NCI-H187 (cell line): ENCODE measurements around the gene TAGLN3.
A peak's percentile ranks its signal among the peaks of the same experiment; 100 is the strongest.
"Not testable (repeated sequence)": the region's sequence is repeated elsewhere in the genome, so short reads cannot be mapped to it uniquely, and the experiment has no call there.

Experiments
- DNase-seq, 2 experiments: peaks; one replicate each; lab custom pipeline; 2025; lab: John Stamatoyannopoulos, UW

Gene TAGLN3

GRCh38 chr3:112010636-112011035 lies 11.9 kb downstream of the TAGLN3 start:
- DNase-seq = peak in 1 of 2 experiments; percentile 25

DNA sequence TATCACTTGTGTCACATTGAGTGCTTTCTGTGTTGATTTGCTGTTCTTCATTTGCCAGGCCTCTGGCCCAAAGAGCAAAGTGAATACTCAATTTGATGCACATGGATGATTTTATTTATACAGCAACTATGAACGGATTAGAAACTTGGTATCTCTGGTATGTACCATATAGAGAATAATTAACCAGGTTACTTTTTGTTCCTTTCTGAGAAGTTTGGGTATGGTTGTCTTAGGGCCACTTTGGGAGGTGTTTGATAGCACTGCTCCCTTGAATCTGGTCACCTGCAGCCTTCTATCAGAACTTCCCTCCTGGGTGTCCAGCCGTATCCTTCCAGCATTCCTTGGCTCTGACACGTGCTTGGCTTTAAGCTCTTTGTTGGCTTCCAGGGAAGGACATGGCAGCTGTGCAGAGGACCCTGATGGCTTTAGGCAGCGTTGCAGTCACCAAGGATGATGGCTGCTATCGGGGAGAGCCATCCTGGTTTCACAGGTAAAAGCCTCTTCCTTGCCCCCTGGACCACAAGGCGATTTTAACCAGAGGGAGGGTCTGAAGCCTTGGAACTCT lies 12.7 kb downstream of the TAGLN3 start:
- DNase-seq = no peak

- no peak for DNase-seq
Observed at GRCh38 chr3:112012205-112012992, 13.7 kb downstream of the TAGLN3 start.

- no peak for DNase-seq
Observed at GRCh38 chr3:112013058-112013783, 14.5 kb downstream of the TAGLN3 start.

DNA sequence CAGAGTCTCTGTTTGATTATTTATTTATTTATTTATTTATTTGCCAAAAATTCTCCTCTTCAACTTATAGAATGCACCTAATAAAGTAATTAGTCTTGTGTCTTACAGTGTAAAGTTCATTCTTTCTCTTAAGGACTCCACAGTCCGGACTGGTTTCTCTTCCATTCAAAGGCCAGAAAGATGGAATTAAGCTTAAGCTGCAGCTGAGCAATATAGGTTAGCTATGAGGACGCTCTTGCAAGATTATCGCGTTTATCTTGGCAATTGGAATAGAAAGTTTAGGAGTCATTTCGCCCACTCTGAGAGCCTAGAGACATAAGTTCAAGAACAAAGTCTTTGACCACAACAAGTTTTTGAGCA lies 15.0 kb downstream of the TAGLN3 start:
- no peak for DNase-seq

DNA sequence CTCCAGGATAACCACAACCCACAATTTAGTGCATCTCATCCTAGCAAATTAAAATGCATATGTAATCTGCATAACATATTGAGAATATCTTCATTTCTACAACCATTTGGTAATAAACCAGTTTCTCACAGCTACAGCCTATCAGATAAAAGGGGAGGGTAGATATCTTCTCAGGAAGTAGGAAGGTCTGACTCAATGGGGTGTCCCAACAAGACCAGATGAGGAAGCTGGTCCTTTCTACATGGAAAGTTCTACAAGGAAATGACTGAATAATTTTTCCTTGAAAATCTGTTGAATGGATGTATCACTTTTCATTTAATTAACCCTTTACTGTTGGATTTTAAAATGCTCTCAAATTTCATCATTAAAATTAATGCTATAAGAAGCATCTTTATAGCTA lies 18.4 kb downstream of the TAGLN3 start:
- DNase-seq = no peak

- no peak for DNase-seq
Observed at GRCh38 chr3:112018712-112019111, 20.0 kb downstream of the TAGLN3 start.

DNA sequence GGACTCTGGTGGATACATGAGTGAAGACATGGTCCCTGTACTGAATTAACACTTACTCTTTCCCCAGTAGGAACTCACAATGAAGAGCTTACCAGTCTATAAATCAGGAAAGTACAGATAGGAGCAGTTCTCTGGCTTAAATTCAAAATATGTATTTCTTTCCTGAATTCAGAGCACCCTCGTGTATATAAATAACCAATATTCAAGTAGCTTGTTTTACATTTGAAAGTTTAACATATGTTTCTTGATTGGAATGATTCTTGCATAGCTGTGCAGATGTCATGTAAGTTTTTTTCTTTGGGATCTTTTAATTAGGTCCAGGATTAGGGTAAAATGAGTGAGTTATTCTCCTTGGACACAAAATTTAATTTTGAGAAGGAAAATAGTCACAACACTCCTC lies 21.0 kb downstream of the TAGLN3 start:
- DNase-seq = no peak

- no peak for DNase-seq
Observed at GRCh38 chr3:112020674-112021085, 22.0 kb downstream of the TAGLN3 start.

- DNase-seq = no peak
Observed at GRCh38 chr3:112027142-112027541, 28.4 kb downstream of the TAGLN3 start.

DNA sequence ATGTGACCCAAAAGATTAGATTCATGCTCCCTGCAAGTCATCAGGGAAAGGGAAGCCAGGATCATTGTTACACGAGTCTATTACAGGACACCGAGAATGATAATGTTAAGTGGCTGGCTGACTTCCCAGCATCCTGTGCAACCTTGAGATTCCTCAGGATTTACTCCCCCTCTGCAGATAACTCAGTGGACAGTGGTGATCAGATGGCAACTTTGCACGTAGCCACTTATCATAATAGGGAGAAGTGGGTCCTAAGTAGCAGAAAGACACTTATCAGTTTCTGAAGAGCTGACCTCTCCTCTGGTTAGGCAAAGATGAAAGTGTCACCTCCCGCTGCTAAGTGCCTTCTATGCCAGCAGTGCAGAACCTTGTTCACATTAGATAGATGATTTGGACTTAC lies 29.1 kb downstream of the TAGLN3 start:
- peak; percentile 73 to 80 for DNase-seq

DNA sequence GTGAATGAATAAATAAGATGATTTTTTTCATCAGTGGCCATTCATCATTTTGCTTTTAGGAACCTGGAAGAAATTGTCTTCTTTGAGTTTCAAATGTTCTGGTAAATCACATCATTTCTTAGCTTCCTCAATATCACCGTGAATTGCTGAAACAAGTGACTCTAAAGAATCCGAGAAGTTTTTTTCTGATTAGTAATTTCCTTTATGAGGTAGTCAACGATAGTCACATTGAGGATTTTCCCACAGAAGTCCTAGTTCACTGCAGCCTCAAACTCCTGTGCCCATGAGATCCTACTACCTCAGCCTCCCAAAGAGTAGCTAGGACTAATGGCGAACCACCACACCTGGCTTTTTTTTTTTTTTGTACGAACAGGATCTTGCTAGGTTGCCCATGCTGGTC lies 32.2 kb downstream of the TAGLN3 start:
- DNase-seq = no peak

GRCh38 chr3:112032098-112032731 lies 33.5 kb downstream of the TAGLN3 start:
- peak; percentile 17 to 56 for DNase-seq

- no peak for DNase-seq
Observed at GRCh38 chr3:112034436-112034835, 35.7 kb downstream of the TAGLN3 start, which contains the start of gene TMPRSS7. TMPRSS7 (plus strand) TSS chr3:112034736; CDS start chr3:112034846, 110 bp downstream.

DNA sequence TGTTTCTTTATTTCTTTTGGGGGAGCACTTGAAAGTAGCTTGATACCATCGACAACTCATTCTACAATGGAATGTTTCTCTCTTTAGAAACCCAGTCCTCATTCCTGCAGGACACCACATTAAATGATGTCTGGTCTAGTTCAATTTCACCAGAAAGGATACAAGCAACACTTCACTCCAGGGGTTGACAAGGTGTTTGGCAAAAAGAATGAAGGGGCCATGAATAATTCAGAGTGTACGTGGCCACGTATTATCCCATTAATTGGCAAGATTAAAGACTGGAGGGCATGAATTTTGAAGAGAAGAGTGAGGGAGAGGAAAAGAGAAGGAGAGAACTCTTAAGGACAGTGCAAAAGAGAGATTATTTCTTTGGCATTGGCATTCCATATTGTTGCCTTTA lies 36.5 kb downstream of the TAGLN3 start:
- no peak for DNase-seq

- DNase-seq = not testable (repeated sequence)
Observed at GRCh38 chr3:112037194-112037593, 38.5 kb downstream of the TAGLN3 start.

DNA sequence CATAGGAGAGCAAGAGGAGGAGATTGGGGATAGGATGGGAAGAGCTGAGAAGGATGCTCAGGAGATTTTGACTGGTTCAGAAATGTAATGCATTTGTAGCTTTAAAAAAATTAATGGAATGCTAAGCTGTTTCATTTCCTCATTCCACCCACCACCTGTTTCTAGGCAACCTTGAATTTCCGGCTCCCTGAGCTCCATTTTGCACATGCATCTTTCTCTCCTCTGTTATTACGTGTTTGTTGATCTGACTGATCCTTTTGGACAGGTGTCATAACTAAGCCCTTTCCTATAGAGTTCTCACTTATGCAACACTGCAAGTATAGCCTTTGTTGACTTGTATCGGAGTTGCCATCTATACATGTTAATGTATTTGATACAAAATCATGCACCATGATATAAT lies 40.1 kb downstream of the TAGLN3 start:
- DNase-seq = no peak

- no peak for DNase-seq
Observed at GRCh38 chr3:112041321-112041720, 42.6 kb downstream of the TAGLN3 start.

DNA sequence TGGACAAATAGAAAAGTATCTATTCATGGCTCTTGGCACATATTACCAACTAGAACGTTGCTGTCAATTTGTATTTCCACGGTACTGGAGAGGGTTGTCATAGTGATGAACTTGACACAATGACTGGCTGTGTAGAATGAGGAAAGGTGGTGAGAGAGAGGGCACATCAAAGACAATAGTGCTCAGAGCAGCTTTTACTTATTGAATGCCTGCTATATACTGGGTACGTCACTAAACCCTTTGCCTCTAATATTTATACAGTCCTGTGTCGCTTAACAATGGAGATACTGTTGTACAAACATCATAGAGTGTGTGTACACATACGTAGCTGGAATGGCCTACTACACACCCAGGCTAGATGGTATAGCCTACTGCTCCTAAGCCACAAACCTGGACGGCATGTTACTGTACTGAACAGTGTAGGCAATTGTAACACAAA lies 44.1 kb downstream of the TAGLN3 start:
- peak; percentile 53 to 67 for DNase-seq

DNA sequence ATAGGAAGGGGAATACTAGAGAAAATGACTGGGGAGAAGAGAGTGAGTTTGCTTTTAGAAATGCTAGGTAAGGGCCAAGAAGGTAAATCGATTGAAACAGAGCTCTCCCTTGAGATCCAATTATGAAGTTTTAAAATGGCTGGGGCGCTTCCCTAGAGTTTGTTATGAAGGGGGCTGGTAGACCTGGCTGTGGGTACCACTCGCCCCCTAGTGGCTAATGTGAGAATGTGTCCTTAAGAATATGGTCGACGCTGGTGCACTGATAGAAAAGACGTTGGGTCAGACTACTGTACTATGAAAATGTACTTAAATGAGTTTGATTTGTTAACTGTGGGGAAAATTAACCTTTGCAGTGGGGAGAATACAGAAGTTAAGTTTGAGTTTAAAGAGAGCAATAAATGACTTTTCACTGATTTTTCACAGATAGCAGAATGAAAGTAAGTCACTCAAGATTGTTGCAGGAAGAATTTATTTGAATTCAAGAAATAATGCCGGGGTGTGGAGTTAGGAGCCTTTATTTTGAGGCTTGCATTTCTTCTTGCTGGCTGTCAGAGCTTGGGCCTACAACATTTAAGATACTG lies 45.0 kb downstream of the TAGLN3 start:
- peak; percentile 34 to 76 for DNase-seq

GRCh38 chr3:112046599-112046998 lies 47.9 kb downstream of the TAGLN3 start:
- no peak for DNase-seq

GRCh38 chr3:112047264-112047663 lies 48.5 kb downstream of the TAGLN3 start:
- no peak for DNase-seq
